Psoas muscle (tissue), 8 donors: Measurements from ENCODE around the gene COL4A2. TPM values are rescaled to one million over a fixed set of nuclear protein-coding genes. Genes with fewer than 3 reads are reported as not detected.

ENCODE experiments used
- ATAC-seq, 4 donors: fragments of 200-7000 bp; cut with Tn5 transposase; one replicate each; pipeline ENCODE4 v1.9.1; 2020; ENCODE audit warnings: moderate library complexity in 3 of 4, mild to moderate bottlenecking in 2 of 4
- DNase-seq, 2 donors: peaks; one replicate each; pipeline ENCODE4 v3.0.0-alpha.2; 2020
- H3K27ac ChIP-seq: fragments of 200-600 bp; one replicate; pipeline ENCODE4 v1.8.0; 2022
- H3K27me3 ChIP-seq, 3 donors: fragments of 200-600 bp in 1 of 3; one replicate each; pipeline versions ENCODE4 v1.6.1 to v1.8.0; 2013 to 2022; ENCODE audit warnings: low read length in 2 of 3, mild to moderate bottlenecking in 2 of 3, moderate library complexity in 1 of 3; ENCODE audit not compliant: insufficient read depth in 3 of 3
- H3K36me3 ChIP-seq, 2 donors: fragments of 200-600 bp in 1 of 2; one replicate each; pipeline versions ENCODE4 v1.6.1 to v1.8.0; 2013 to 2022; ENCODE audit warnings: low read depth in 1 of 2, mild to moderate bottlenecking in 1 of 2, moderate library complexity in 1 of 2; ENCODE audit not compliant: insufficient read depth in 1 of 2
- H3K4me1 ChIP-seq: fragments of 200-600 bp; one replicate; pipeline ENCODE4 v1.8.0; 2022
- H3K4me3 ChIP-seq: fragments of 200-600 bp; one replicate; pipeline ENCODE4 v1.8.0; 2022; ENCODE audit warnings: mild to moderate bottlenecking
- H3K9me3 ChIP-seq: fragments of 200-600 bp; one replicate; pipeline ENCODE4 v1.8.0; 2022
- WGBS, 3 donors: extraction: QIAGEN DNeasy Blood & Tissue Kit; methylation state at CpG; one replicate each; pipeline versions ENCODE4 v1.1.6 to v1.1.7; 2013; 5-methylcytosine and 5-hydroxymethylcytosine counted together
- intact Hi-C, 2 donors: fragments of 100-400 bp; cut with DNase I; formaldehyde crosslinking; loops; one replicate each; pipeline versions ENCODE4 v1.11.0 to v1.14.2; 2022
- long read RNA-seq, 2 donors: library from polyadenylated mRNA; unstranded; transcript quantifications; one replicate each; pipeline ENCODE4 v2.0.0, GENCODE V29; 2021
- polyA plus RNA-seq, 3 donors: library from polyadenylated mRNA; stranded (reverse); fragments of 200-250 nt; gene quantifications; one replicate each; pipeline ENCODE4 v1.2.3, GENCODE V29; 2013
- total RNA-seq, 4 donors: library from RNA; stranded (reverse); fragmentation: NEBNext Ultra II Directional in 2 of 4; extraction: Animal tissue kit (Norgen Biotek cat#: 25700) in 2 of 4; gene quantifications; one replicate each; pipeline versions ENCODE4 v1.2.1 to v1.2.4, GENCODE V29; 2021 to 2023
- TF ChIP-seq, protein P1 (sequence below): fragments of 200-600 bp; IDR thresholded peaks from one replicate; pipeline ENCODE4 v1.8.0; 2022; ENCODE audit warnings: antibody characterized with exemption
- donor health status: healthy with polysubstance abuse.
- donor health status: DM: no; HTN: no; CAD: no; lungs with moderate emphysema.
- donor health status: Bipolar disorder and iron deficiency.
- donor health status: healthy.
- donor health status: DM: yes; HTN: yes; CAD: no.
- donor health status: DM: no; HTN: no; CAD: no.
- donor health status: DM: no; HTN: no; CAD: no.
- donor health status: DM: yes; HTN: yes; CAD: no.

The COL4A2 gene
- 10 to 100 TPM; 49.1 to 64.0 (median 59.9) TPM for total RNA-seq
- polyA plus RNA-seq, result 10 to 100 TPM; 25.8 to 84.5 (median 37.9) TPM
- long read RNA-seq, donor 1, full-length matches to known transcripts, result 26 of 68 reads
- long read RNA-seq, donor 1, partial matches to known transcripts, result 40 of 68 reads
- long read RNA-seq, donor 1, other reads (novel, unspliced or antisense), result 2 of 68 reads
- long read RNA-seq, donor 2, full-length matches to known transcripts, result 34 of 124 reads
- long read RNA-seq, donor 2, partial matches to known transcripts, result 80 of 124 reads
- long read RNA-seq, donor 2, other reads (novel, unspliced or antisense), result 10 of 124 reads

DNA sequence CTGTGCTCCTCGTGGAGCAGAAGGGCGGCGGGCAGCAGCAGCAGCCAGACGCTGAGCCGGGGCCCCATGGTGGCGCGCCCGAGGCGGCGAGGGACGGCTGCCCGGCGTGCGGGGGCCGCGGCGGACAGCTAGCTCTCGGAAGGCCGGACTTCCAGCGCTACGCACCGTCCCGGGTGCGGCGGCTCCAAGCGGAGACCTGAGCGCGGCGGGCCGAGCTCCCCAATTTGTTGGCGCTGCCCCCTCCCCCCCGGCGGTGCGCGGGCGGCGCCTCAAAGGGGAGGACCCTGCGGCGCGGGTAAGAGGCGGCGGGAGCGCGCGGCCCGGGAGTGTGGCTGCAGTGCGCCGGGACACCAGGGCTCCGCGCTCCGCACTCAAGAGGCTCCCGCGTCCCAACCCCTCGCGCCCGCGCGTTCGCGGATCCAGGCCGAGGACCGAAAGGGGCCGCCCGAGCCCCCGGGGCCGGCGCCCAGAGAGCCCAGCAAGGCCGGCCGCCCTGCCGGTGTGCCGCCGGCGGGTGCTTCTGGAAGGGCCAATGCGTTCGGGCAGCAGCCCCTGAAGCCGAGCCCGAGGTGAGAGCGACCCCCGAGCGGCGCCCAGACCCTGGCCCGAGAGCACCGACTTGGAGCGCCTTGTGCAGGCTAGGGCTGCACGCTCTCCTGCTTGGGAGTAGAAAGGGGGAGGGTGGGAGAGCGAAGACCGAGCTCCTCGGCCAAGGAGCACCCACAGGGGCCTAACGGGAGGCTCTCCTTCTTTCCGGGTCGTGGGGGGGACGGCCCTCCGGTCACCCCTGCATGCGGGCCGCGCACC is at the start of gene COL4A2, which contains the start of gene COL4A1:
Gene COL4A2 (plus strand): TSS at position 325 of the 807 bp plus-strand sequence. CDS start 620 bp downstream, outside the sequence.
Gene COL4A1 (minus strand): TSS at position 198 of the 807 bp plus-strand sequence. CDS start 130 bp downstream, at position 68.
- intact Hi-C loops, result loop anchor here in 1 of 2 donors (5.0 kb wide), 1 partner anchor 105 kb away; no protein-coding TSS in a partner anchor
- no peaks in the 10 kb centered on the region for H3K36me3 ChIP-seq
- H3K4me1 ChIP-seq, result peaks cover 14% of the 10 kb centered on the region
- ATAC-seq (peak; percentile 58 to 76 (median 74)), DNase-seq (peak; percentile 83 to 86)
- TF ChIP-seq, protein P1, sequence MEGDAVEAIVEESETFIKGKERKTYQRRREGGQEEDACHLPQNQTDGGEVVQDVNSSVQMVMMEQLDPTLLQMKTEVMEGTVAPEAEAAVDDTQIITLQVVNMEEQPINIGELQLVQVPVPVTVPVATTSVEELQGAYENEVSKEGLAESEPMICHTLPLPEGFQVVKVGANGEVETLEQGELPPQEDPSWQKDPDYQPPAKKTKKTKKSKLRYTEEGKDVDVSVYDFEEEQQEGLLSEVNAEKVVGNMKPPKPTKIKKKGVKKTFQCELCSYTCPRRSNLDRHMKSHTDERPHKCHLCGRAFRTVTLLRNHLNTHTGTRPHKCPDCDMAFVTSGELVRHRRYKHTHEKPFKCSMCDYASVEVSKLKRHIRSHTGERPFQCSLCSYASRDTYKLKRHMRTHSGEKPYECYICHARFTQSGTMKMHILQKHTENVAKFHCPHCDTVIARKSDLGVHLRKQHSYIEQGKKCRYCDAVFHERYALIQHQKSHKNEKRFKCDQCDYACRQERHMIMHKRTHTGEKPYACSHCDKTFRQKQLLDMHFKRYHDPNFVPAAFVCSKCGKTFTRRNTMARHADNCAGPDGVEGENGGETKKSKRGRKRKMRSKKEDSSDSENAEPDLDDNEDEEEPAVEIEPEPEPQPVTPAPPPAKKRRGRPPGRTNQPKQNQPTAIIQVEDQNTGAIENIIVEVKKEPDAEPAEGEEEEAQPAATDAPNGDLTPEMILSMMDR, result no peak
- peaks cover 0 to 94% (median 13%) of the 10 kb centered on the region in 3 donors for H3K27me3 ChIP-seq
- WGBS, 3 donors, result 0 to 1% (median 0%) methylated on average over 19 to 95 of the region's 96 CpGs
- H3K9me3 ChIP-seq, result no peaks in the 10 kb centered on the region
- H3K27ac ChIP-seq, result peak within 1 kb of the TSS; percentile 84
- H3K4me3 ChIP-seq, result peak within 1 kb of the TSS; percentile 77

DNA sequence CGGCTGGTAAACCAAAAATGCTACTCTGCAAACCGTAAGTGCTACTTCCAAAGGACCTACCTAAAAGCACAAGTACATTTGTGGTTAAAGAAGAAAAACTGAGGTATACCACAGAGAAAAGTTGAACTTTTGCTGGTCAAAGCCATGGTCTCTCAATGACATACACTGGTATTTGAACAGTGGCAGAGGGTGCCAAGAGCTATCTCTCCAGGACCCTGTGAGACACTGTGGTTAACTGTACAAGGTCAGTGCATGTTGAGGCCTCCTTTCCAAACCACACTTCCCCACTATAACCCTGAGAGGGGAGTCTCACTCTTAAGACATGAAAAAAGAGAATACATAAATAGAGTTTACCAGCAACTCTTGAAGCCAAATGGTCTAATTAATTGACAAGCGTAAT is 49.7 kb upstream of the COL4A2 start:
- ATAC-seq (no peak), DNase-seq (no peak)
- Histone ChIP-seq H3K4me1 (peaks cover 3% of the 10 kb centered on the region), H3K27me3 (peaks cover 0 to 8% (median 0%) of the 10 kb centered on the region in 3 donors), H3K27ac (no peak overlapping the region), H3K36me3 (no peaks in the 10 kb centered on the region), H3K4me3 (no peak overlapping the region), H3K9me3 (no peaks in the 10 kb centered on the region)
- intact Hi-C loops, result no loop called here
- 94 to 98% (median 96%) methylated on average over 3 of the region's 3 CpGs for WGBS, 3 donors
- TF ChIP-seq, protein P1, result no peak

DNA sequence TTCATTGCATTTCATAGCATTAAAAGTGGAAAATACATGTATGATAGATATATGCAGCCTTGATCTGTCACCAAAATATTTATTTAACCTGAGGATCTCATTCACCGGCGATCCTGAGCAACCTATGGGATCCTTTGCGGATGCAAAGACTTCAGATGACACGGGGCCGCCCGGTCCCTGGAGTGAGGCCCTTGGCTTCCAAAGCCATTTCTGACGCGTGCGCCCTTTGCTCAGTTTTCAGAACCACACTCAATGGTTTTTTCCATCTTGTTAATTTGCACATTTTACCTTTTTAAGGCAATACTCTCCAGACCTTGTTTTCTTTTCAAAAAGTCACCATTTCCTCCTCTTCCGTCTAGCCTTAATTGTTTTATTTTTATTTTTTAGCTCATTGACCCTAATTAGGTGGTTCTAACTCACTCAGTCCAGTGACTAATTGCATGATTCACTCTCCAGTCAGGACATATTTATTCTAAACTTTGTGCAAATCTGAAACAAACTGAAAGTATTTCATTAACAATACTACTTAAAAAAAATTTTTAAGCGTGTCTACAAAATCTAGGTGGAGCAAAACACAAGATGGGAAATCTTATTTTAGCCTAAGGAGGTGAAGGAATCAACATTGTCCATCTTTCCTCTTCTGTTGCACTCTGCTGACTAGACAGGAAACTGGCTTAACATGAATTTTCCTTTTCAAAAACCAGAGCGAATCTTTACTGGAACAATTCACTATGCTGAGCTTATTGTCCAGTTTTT is 48.0 kb upstream of the COL4A2 start:
- DNase-seq, result no peak

DNA sequence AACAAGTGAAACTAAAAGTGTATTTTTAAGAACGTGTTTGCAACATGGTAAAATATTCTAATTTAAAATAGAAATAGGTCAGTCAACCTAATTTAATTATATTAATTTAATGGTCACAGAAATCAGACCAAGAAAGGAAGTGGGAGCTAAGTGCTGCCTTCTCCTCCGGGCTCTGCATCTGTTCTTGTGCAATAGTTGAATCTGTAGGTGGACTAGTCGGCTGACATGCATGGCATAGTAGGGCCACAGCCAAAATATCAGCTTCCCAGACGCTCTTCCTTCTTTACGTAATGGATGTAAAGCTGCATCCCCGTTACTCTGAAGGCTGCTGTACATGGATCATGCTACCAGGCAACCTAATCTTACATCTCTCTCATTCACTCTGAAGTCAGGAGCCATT is 47.4 kb upstream of the COL4A2 start:
- H3K4me3 ChIP-seq, result no peak overlapping the region
- H3K27me3 ChIP-seq, result peaks cover 0 to 11% (median 8%) of the 10 kb centered on the region in 3 donors
- H3K27ac ChIP-seq, result no peak overlapping the region
- TF ChIP-seq, protein P1, result no peak
- WGBS, 3 donors, result 42 to 52% (median 44%) methylated on average over 6 of the region's 6 CpGs
- H3K9me3 ChIP-seq, result no peaks in the 10 kb centered on the region
- H3K4me1 ChIP-seq, result peaks cover 18% of the 10 kb centered on the region
- ATAC-seq (no peak), DNase-seq (no peak)
- H3K36me3 ChIP-seq, result no peaks in the 10 kb centered on the region
- intact Hi-C loops, result no loop called here

More for the DNA sequence above, 48.0 kb upstream of the COL4A2 start:
- TF ChIP-seq, protein P1, result no peak
- ATAC-seq, result no peak
- Histone ChIP-seq H3K4me3 (no peak overlapping the region), H3K36me3 (no peaks in the 10 kb centered on the region), H3K9me3 (no peaks in the 10 kb centered on the region), H3K27me3 (peaks cover 0 to 8% (median 8%) of the 10 kb centered on the region in 3 donors), H3K27ac (no peak overlapping the region), H3K4me1 (peaks cover 12% of the 10 kb centered on the region)
- intact Hi-C loops, result no loop called here
- WGBS, 3 donors, result 58 to 64% (median 62%) methylated on average over 12 of the region's 12 CpGs
